ENCODE measurements around the gene CYS1.
"Not testable (repeated sequence)": the region's sequence is repeated elsewhere in the genome, so short reads cannot be mapped to it uniquely, and the experiment has no call there.

Gene CYS1

DNA sequence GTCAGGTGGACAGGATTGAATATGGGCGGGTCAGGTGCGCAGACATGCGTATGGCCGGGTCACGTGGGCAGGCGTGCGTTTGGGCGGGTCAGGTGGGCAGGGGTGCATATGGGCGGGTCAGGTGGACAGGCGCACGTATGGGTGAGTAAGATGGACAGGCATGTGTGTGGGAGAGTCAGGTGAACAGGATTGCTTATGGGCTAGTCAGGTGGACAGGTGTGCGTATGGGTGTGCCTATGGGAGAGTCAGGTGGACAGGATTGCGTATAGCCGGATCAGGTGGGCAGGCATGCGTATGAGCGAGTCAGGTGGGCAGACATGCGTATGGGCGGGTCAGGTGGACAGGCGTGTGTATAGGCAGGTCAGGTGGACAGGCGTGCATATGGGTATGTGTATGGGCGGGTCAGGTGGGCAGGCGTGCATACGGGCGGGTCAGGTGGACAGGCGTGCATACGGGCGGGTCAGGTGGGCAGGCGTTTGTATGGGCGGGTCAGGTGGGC, 67.2 kb downstream of the CYS1 start:
- DNase-seq (ENCODE audit: low read depth in 3 of 3) = no peak

DNA sequence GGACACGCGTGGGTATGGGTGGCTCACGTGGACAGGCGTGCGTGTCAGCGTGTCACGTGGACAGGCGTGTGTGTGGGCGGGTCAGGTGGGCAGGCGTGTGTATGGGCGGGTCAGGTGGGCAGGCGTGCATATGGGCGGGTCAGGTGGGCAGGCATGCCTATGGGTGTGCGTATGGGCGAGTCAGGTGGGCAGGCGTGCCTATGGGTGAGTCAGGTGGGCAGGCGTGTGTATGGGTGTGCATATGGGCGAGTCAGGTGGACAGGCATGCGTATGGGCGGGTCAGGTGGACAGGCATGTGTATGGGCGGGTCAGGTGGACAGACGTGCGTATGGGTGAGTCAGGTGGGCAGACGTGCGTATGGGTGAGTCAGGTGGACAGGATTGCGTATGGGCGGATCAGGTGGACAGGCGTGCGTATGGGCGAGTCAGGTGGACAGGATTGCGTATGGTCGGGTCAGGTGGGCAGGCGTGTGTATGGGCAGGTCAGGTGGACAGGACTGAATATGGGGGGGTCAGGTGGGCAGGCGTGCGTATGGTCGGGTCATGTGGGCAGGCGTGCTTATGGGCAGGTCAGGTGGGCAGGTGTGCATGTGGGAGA, 67.7 kb downstream of the CYS1 start:
- not testable (repeated sequence) for DNase-seq (ENCODE audit: low read depth in 3 of 3)

DNA sequence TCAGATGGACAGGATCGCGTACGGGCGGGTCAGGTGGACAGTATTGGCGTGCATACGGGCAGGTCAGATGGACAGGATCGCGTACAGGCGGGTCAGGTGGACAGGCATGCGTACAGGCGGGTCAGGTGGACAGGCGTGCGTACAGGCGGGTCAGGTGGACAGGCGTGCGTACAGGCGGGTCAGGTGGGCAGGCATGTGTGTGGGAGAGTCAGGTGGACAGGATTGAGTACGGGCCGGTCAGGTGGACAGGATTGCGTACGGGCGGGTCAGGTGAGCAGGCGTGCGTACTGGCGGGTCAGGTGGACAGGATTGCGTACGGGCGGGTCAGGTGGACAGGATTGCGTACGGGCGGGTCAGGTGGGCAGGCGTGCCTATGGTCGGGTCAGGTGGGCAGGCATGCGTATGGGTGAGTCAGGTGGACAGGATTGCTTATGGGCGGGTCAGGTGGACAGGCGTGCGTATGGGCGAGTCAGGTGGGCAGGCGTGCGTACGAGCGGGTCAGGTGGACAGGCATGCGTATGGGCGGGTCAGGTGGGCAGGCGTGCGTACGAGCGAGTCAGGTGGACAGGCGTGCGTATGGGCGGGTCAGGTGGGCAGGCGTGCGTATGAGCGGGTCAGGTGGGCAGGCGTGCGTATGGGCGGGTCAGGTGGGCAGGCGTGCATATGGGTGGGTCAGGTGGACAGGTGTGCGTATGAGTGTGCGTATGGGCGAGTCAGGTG, 68.4 kb downstream of the CYS1 start:
- not testable (repeated sequence) for DNase-seq (ENCODE audit: low read depth in 3 of 3)

- DNase-seq (ENCODE audit: low read depth in 3 of 3) = not testable (repeated sequence)
Measured at GRCh38 chr2:10010861-10011605, 69.2 kb downstream of the CYS1 start.

DNA sequence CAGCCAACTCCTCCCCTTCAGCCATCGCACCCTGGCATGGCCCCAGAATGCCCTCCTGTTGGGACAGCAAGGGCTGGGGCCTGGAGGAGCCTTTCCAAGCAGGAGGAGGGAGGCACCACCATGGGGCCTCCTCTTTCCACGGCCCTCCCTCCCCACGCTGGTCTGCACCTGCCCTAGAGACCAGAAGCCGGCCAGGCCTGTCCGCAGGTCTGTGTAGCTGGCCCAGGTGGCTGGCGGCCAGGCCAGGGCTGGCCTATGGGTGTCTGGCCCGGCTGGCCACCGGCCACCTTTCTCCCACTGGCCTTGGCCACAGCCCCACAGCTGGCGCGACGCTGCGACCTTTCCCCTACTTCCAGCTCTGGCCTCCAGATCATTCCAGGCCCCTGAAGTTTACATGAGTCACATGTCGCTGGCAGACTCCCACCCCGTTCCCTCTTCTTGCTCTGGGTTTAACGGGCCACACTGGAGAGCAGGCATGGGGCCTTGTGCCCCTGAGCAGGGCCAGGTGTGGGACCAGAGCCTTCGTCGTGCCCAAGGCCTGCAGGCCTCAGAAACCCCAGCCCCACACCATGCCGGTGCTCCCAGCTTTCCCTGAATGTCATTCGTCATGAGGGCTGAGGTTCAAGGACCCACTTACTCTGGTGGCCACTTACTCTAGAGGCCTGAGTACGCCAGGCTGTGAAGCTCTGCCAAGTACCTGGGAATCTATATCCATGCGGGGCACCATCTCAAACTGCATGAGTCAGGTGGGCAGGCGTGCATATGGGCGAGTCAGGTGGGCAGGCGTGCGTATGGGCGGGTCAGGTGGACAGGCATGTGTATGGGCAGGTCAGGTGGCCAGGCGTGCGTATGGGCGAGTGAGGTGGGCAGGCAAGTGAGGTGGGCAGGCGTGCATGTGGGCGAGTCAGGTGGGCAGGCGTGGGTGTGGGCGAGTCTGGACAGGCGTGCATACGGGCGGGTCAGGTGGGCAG, 70.1 kb downstream of the CYS1 start:
- DNase-seq (ENCODE audit: low read depth in 3 of 3) = no peak

GRCh38 chr2:10009271-10009810, 70.9 kb downstream of the CYS1 start:
- no peak for DNase-seq (ENCODE audit: low read depth in 3 of 3)

- DNase-seq (ENCODE audit: low read depth in 3 of 3) = no peak
Measured at GRCh38 chr2:10008809-10009176, 71.4 kb downstream of the CYS1 start.

DNA sequence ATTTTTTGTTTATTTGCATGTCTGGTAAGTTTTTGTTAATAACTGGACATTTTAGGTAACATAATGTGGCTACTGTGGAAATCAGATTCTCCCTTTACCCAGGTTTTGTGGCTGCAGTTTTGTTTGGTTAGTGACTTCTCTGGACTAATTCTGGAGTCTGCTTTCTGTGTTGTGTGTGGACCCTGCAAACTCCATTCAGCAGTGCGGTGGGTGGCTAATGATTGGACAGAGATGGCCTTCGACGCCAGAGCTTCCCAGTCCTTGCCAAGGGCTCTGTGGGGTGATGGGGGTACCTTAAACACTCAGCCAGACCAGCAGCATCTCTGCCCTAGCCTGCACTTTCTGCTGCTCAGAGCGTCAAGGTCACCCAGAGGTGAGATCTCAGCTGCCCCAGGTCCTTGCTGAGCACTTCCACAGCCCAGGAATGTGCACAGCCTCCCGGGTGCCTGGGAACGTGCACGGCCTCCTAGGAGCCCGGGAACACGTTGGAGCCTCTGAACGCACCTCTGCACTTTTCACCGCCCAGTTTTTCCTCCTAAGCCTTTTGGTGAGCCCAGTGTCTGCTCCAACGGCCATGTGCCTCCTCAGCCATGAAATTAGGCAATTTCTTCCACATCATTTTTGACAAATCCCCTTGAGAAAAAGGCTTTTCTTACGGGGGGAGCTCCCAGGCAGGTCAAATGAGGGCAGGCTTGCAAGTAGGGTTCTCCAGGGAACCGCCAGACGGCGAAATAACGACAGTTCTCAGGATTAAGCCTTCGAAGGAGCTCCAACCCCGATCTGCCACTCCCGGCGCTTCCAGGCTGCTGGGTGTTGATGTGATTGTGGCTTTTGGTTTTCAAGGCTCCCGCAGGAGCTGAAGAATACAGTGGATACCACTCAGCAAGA, 72.0 kb downstream of the CYS1 start:
- DNase-seq (ENCODE audit: low read depth in 3 of 3) = no peak

GRCh38 chr2:10007435-10007834, 72.8 kb downstream of the CYS1 start:
- DNase-seq (ENCODE audit: low read depth in 3 of 3) = no peak
